ENCODE measurements around the gene ITPK1.
"Not testable (repeated sequence)": the region's sequence is repeated elsewhere in the genome, so short reads cannot be mapped to it uniquely, and the experiment has no call there.

Gene ITPK1

DNA sequence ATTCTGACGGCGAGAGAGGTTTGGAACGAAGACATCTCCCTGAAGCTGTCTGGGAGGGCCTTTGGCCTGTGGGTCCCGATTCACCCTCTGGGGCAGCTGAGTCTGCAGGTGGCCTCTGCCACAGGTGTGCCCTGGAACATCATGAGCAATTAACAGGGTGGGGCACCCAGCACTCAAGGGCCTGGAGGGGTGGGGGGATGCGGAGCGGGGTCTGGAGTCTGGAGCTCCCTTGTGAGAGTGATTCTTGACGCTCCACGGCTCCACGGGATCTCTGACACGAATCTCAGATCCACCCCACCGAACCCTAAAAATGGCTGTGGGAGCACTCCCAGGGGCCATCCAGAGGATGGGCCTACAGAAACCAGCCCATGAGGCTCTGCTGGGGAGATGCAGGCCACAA, 8.3 kb downstream of the ITPK1 start:
- TF ChIP-seq, protein P1, sequence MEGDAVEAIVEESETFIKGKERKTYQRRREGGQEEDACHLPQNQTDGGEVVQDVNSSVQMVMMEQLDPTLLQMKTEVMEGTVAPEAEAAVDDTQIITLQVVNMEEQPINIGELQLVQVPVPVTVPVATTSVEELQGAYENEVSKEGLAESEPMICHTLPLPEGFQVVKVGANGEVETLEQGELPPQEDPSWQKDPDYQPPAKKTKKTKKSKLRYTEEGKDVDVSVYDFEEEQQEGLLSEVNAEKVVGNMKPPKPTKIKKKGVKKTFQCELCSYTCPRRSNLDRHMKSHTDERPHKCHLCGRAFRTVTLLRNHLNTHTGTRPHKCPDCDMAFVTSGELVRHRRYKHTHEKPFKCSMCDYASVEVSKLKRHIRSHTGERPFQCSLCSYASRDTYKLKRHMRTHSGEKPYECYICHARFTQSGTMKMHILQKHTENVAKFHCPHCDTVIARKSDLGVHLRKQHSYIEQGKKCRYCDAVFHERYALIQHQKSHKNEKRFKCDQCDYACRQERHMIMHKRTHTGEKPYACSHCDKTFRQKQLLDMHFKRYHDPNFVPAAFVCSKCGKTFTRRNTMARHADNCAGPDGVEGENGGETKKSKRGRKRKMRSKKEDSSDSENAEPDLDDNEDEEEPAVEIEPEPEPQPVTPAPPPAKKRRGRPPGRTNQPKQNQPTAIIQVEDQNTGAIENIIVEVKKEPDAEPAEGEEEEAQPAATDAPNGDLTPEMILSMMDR (conservative IDR thresholded peaks at IDR 0.05): no peak
- no peak for TF ChIP-seq ZFX (IDR thresholded peaks at IDR 0.05)
- no peak overlapping the region for H3K27ac ChIP-seq

DNA sequence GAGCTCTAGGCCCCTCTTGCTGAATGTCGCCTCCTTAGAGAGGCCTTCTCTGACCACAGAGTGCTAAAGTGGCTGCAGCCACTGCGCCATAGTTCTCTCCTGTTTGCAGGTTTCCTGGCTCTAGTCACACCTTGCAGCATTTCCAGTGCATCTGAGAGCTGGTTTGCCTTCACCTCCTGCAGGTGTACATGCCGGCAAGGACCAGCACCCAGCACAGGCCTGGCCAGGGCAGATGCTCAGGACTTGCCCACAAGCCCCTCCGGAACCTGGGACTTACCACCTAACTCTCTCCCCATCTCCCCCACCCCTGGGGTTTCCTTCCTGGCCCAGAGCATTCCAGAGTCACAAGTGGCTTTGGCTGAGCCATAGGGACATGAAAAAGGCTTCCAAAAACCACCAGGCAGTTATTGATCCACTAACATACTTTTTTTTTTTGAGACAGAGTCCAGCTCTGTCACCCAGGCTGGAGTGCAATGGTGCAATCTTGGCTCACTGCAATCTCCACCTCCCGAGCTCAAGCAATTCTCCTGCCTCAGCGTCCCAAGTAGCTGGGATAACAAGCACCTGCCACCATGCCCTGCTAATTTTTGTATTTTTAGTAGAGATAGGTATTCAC, 9.1 kb downstream of the ITPK1 start:
- TF ChIP-seq, protein P1 (conservative IDR thresholded peaks at IDR 0.05): no peak
- no peak for TF ChIP-seq ZFX (IDR thresholded peaks at IDR 0.05)
- H3K27ac ChIP-seq: no peak overlapping the region

DNA sequence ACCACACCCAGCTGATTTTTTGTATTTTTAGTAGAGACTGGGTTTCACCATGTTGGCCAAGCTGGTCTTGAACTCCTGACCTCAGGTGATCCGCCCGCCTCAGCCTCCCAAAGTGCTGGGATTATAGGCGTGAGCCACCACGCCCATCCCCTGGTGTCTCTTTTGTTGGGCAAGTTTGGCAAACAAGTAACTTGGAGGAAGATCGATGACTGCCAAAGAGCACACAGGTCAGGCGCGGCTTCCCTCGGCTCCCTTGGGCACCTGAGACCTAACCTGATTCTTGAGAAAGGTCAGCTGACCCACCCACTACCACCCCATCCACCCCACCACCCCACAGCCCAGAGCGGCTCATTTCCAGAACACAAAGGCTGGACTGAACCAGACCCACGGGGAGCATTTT, 9.9 kb downstream of the ITPK1 start:
- not testable (repeated sequence) for H3K27ac ChIP-seq

DNA sequence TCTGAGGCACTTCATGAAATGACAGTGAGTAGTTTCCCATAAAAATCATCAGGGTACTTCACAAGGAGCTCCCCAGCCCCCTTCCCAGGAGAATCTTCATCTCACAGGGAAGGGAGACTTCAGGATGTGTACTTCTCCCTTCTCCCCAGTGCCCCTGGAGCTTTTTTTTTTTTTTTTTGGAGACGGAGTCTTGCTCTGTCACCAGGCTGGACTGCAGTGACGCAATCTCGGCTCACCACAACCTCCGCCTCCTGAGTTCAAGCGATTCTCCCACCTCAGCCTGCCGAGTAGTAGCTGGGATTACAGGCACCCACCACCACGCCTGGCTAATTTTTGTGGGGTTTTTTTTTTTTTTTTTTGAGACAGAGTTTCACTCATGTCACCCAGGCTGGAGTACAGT, 10.4 kb downstream of the ITPK1 start:
- no peak for TF ChIP-seq ZFX (IDR thresholded peaks at IDR 0.05)
- TF ChIP-seq, protein P1 (conservative IDR thresholded peaks at IDR 0.05): no peak
- H3K27ac ChIP-seq: no peak overlapping the region

DNA sequence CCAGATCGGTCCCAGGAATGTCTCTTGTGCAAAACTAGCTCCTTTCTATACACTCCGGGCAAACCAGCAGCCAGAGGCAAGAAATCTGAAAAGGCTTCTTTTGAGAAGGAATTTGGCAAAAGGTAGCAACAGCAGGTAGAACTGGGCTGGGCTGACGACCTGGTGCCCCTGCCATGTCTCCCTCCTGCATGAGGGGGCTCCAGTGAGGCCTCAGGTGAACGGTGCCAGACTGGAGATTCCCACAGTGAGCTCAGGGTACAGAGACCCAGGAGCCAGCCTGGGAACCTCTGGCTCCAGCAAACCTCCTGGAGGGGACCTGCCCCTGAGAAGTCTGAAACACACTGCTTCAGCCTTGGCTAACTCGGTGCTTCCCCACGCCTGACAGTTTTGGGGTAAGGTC, 10.8 kb downstream of the ITPK1 start:
- H3K27ac ChIP-seq: no peak overlapping the region
- no peak for TF ChIP-seq ZFX (IDR thresholded peaks at IDR 0.05)
- TF ChIP-seq, protein P1 (conservative IDR thresholded peaks at IDR 0.05): no peak

DNA sequence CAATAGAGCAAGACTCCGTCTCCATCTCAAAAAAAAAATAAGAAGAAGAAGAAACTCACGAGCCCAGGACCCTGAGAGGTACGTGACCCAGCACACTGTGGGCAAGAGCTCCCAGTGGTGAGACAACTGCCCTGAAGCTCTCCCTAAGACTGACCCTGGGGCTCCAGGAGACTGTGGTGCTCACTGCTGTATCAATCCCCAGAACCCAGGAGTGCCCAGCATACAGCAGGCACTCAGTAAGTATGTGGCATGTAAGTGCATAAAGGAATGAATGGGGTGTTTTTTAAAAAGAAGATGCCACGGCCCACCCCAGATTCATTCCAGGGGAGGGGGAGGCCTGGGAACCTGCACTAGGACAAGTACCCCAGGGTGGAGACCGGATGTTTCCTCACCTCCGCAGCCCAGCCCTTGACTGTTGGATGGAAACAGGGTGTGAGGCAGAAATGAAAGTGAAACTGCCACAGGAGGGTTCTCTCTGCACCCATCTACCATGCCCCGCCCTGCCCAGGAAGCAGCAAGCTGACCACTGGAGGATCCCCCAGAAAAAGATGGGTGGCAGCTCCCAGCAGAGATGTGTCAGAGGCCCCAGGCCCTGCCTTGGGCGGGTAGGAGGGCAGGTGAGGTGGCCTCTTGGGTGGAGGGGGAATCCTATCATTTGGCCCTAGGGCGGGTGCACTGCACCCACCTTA, 12.2 kb downstream of the ITPK1 start:
- no peak for TF ChIP-seq ZFX (IDR thresholded peaks at IDR 0.05)
- TF ChIP-seq, protein P1 (conservative IDR thresholded peaks at IDR 0.05): no peak
- no peak overlapping the region for H3K27ac ChIP-seq

DNA sequence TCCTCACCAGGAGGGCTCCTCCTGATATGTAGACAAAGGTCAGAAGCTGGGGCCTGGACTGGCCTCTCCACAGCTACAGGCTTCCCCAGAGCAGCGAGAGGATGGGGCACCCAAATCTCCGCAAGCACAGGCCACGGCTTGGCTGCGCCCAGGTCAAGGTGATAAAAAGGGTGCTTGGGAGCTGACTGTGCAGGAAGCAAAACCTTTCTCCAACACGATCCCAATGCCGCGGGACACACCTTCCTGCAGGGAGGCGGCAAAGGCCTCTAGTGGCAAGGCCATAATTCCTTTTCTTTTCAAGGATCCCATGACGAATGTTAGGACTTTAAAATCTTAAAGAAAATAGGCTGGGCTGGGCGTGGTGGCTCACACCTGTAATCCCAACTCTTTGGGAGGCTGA, 13.6 kb downstream of the ITPK1 start:
- TF ChIP-seq ZFX (IDR thresholded peaks at IDR 0.05): no peak
- no peak overlapping the region for H3K27ac ChIP-seq

DNA sequence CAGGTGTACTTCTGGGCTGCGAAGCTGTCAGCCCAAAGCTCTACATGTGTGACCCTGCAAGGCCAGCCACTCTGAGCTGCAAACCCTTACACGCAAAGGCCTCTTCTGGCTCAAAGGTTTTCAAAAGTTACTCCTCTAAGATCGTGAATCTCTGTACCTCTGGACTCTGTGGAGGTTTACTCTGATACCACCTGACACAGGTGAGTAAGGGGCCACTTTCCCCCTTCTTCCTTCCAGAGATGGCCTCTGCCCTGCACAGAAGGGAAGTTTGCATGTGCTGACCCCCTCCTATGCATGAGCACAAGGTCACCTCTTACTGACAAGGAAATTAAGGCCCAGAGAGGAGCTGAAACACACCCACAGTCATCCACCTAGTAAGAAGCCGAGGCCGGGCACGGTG, 14.5 kb downstream of the ITPK1 start:
- no peak overlapping the region for H3K27ac ChIP-seq
- TF ChIP-seq, protein P1 (conservative IDR thresholded peaks at IDR 0.05): no peak
- TF ChIP-seq ZFX (IDR thresholded peaks at IDR 0.05): no peak
